ENCODE results near the gene GTF3C2. TPM values are rescaled to one million over a fixed set of nuclear protein-coding genes. Genes with fewer than 3 reads are reported as not detected.

GTF3C2 gene
- total and polyA plus RNA-seq, 2 of the 13 experiments (the other 11 are each of a cell fraction or from before 2014, with no cell fraction given) = 77.5 to 130 TPM

GRCh38 chr2:27356056-27356381, 545 bp downstream of the GTF3C2 start (continued):
- TF ChIP-seq SIN3A (IDR thresholded peaks at IDR 0.05; ENCODE audit: borderline replicate concordance, low read depth, low read length) = 0 out of 2 replicates have a peak, but pooled peaks have one; percentile 27
- TF ChIP-seq TSC22D2 (CRISPR knock-in tag; IDR thresholded peaks at IDR 0.05; ENCODE audit: borderline replicate concordance) = 0 out of 2 replicates have a peak, but pooled peaks have one; percentile 9
- TF ChIP-seq TFDP2 (CRISPR knock-in tag; IDR thresholded peaks at IDR 0.05) = peak; percentile 63; the same call in 1 of the 2 replicates
- TF ChIP-seq ERF (CRISPR knock-in tag; IDR thresholded peaks at IDR 0.05) = peak; percentile 14; the same call in 1 of the 2 replicates
- TF ChIP-seq ZNF878 (CRISPR knock-in tag; IDR thresholded peaks at IDR 0.05) = no peak
- peak in 1 of 2 experiments; percentile 17; a peak in 1 of 4 replicates for TF ChIP-seq HMGXB4 (CRISPR knock-in tag; IDR thresholded peaks at IDR 0.05; ENCODE audit: borderline replicate concordance in 1 of 2, low read depth in 1 of 2)
- TF ChIP-seq SKIL (CRISPR knock-in tag; IDR thresholded peaks at IDR 0.05; ENCODE audit: borderline replicate concordance) = 0 out of 2 replicates have a peak, but pooled peaks have one; percentile 28
- TF ChIP-seq ASH2L (IDR thresholded peaks at IDR 0.05; ENCODE audit: insufficient read length, low read depth, low read length) = no peak
- 0 out of 2 replicates have a peak, but pooled peaks have one; percentile 18 for TF ChIP-seq ZNF75D (CRISPR knock-in tag; IDR thresholded peaks at IDR 0.05; ENCODE audit: borderline replicate concordance)
- TF ChIP-seq POLR2A (IDR thresholded peaks at IDR 0.05; ENCODE audit: insufficient read depth in 1 of 2, low read depth in 2 of 2, low read length in 2 of 2) = peak in 1 of 2 experiments; percentile 90; a peak in 3 of 4 replicates
- peak; percentile 26 for TF ChIP-seq PHF5A (CRISPR knock-in tag; IDR thresholded peaks at IDR 0.05; ENCODE audit: low read depth, unreplicated experiment)
- 0 out of 2 replicates have a peak, but pooled peaks have one; percentile 40 for TF ChIP-seq AKAP8 (CRISPR knock-in tag; IDR thresholded peaks at IDR 0.05)
